Caco-2 (cell line): Measurements from ENCODE around the gene RSL24D1. TPM values are rescaled to one million over a fixed set of nuclear protein-coding genes. Genes with fewer than 3 reads are reported as not detected.
"Not testable (repeated sequence)": the region's sequence is repeated elsewhere in the genome, so short reads cannot be mapped to it uniquely, and the experiment has no call there.

ENCODE experiments used
- BruUV-seq: library from RNA; stranded (reverse); fragments of 400-500 nt; replicated peaks from 2 replicates; lab custom pipeline; 2021; lab: Mats Ljungman, UMichigan
- CTCF ChIA-PET: fragments of 300-600 bp; sonication (Branson Sonifier 250); formaldehyde crosslinking; loops from one replicate; lab custom pipeline; 2022; ENCODE audit warnings: antibody characterized with exemption; lab: Charles Lee
- POLR2A ChIA-PET: fragments of 300-600 bp; sonication (Branson Sonifier 250); formaldehyde crosslinking; loops from one replicate; lab custom pipeline; 2022; ENCODE audit warnings: antibody characterized with exemption; lab: Charles Lee
- DNase-seq, 2 experiments: peaks; one replicate each; pipeline versions ENCODE4 v3.0.0 to v3.0.0-alpha.2; 2020 to 2022
- H3K27me3 ChIP-seq: replicated peaks from 2 replicates; pipeline ENCODE4 v1.6.0; 2011; ENCODE audit warnings: low read length; ENCODE audit not compliant: control insufficient read depth, insufficient read depth
- H3K36me3 ChIP-seq: 2 replicates; pipeline ENCODE4 v1.5.1; 2011; ENCODE audit warnings: low read length; ENCODE audit not compliant: control insufficient read depth, insufficient read depth
- H3K4me1 ChIP-seq: fragments of 250-450 bp; sonication (Bioruptor Pico); 2 replicates; pipeline ENCODE4 v1.5.1; 2020; ENCODE audit warnings: mild to moderate bottlenecking
- H3K4me3 ChIP-seq: 2 replicates; pipeline ENCODE4 v1.5.1; 2011; ENCODE audit warnings: low read depth, mild to moderate bottlenecking, control low read depth, low read length
- H3K9me3 ChIP-seq: fragments of 250-450 bp; sonication (Bioruptor Pico); 2 replicates; pipeline ENCODE4 v1.5.1; 2020; ENCODE audit warnings: mild to moderate bottlenecking, moderate library complexity
- H3K27ac Mint-ChIP-seq: one replicate; pipeline ENCODE4 v1.8.0; 2022; ENCODE audit warnings: mixed read lengths; ENCODE audit not compliant: unreplicated experiment
- H3K27me3 Mint-ChIP-seq: one replicate; pipeline ENCODE4 v1.8.0; 2022; ENCODE audit warnings: mixed read lengths; ENCODE audit not compliant: insufficient read depth, unreplicated experiment
- H3K36me3 Mint-ChIP-seq: one replicate; pipeline ENCODE4 v1.8.0; 2022; ENCODE audit warnings: mild to moderate bottlenecking, mixed read lengths; ENCODE audit not compliant: insufficient read depth, unreplicated experiment
- H3K4me1 Mint-ChIP-seq: one replicate; pipeline ENCODE4 v1.8.0; 2022; ENCODE audit warnings: low read depth, mixed read lengths; ENCODE audit not compliant: unreplicated experiment
- H3K4me3 Mint-ChIP-seq: one replicate; pipeline ENCODE4 v1.8.0; 2022; ENCODE audit warnings: mild to moderate bottlenecking, moderate library complexity, mixed read lengths; ENCODE audit not compliant: unreplicated experiment
- H3K9me3 Mint-ChIP-seq: one replicate; pipeline ENCODE4 v1.8.0; 2022; ENCODE audit warnings: mixed read lengths; ENCODE audit not compliant: unreplicated experiment
- CTCF ChIP-seq, 2 experiments: fragments of 200-600 bp in 1 of 2; IDR thresholded peaks; 1 replicate in 1 of 2; 2 replicates in 1 of 2; pipeline versions ENCODE4 v1.5.1 to v1.8.0; 2011 to 2022; ENCODE audit warnings: antibody characterized with exemption in 1 of 2, control low read depth in 1 of 2, inconsistent platforms in 1 of 2, low read depth in 1 of 2, low read length in 1 of 2, mild to moderate bottlenecking in 1 of 2, moderate library complexity in 1 of 2; ENCODE audit not compliant: insufficient read depth in 1 of 2, severe bottlenecking in 1 of 2, unreplicated experiment in 1 of 2
- intact Hi-C: fragments of 100-400 bp; cut with micrococcal nuclease; formaldehyde crosslinking; loops from one replicate; pipeline ENCODE4 v1.10.0; 2022; ENCODE audit not compliant: unreplicated experiment
- total RNA-seq: library from RNA; stranded (reverse); gene quantifications from 2 replicates; pipeline ENCODE4 v1.2.3, GENCODE V29; 2022

RSL24D1 gene
- total RNA-seq, 1 experiment from 2014 or later = 124 TPM

- H3K4me1 Mint-ChIP-seq = no peaks in the 10 kb centered on the region
- Histone ChIP-seq H3K36me3 (no peaks in the 10 kb centered on the region), H3K9me3 (no peaks in the 10 kb centered on the region), H3K27me3 (no peaks in the 10 kb centered on the region), H3K4me3 (no peak overlapping the region), H3K4me1 (no peaks in the 10 kb centered on the region)
- TF ChIP-seq CTCF (IDR thresholded peaks at IDR 0.05; ENCODE audit: insufficient read depth in 1 of 2, low read depth in 1 of 2, low read length in 1 of 2, severe bottlenecking in 1 of 2, unreplicated experiment in 1 of 2) = no peak
- ChIA-PET CTCF (no interaction called here), POLR2A (no interaction called here)
- H3K4me3 Mint-ChIP-seq = no peak overlapping the region
- H3K9me3 Mint-ChIP-seq = no peaks in the 10 kb centered on the region
- H3K27me3 Mint-ChIP-seq = peaks cover 2% of the 10 kb centered on the region
- no peaks in the 10 kb centered on the region for H3K36me3 Mint-ChIP-seq
- intact Hi-C loops = no loop called here
- DNase-seq = no peak
- H3K27ac Mint-ChIP-seq = no peak overlapping the region
- BruUV-seq = no TSS peak
Measured at GRCh38 chr15:55164284-55164683, 32.5 kb downstream of the RSL24D1 start.

- no peaks in the 10 kb centered on the region for H3K4me1 ChIP-seq
- no TSS peak for BruUV-seq
- no peak overlapping the region for H3K27ac Mint-ChIP-seq
- no peaks in the 10 kb centered on the region for H3K4me1 Mint-ChIP-seq
- intact Hi-C loops = no loop called here
- no peaks in the 10 kb centered on the region for H3K36me3 ChIP-seq
- H3K9me3 Mint-ChIP-seq = peaks cover 6% of the 10 kb centered on the region
- CTCF ChIA-PET = no interaction called here
- POLR2A ChIA-PET = no interaction called here
- no peaks in the 10 kb centered on the region for H3K27me3 Mint-ChIP-seq
- no peaks in the 10 kb centered on the region for H3K27me3 ChIP-seq
- no peak for TF ChIP-seq CTCF (IDR thresholded peaks at IDR 0.05; ENCODE audit: insufficient read depth in 1 of 2, low read depth in 1 of 2, low read length in 1 of 2, severe bottlenecking in 1 of 2, unreplicated experiment in 1 of 2)
- no peak for DNase-seq
- H3K4me3 Mint-ChIP-seq = no peak overlapping the region
- H3K4me3 ChIP-seq = no peak overlapping the region
- no peaks in the 10 kb centered on the region for H3K36me3 Mint-ChIP-seq
- H3K9me3 ChIP-seq = no peaks in the 10 kb centered on the region
Measured at GRCh38 chr15:55151631-55152030, 45.1 kb downstream of the RSL24D1 start.

GRCh38 chr15:55143132-55143531 lies 53.6 kb downstream of the RSL24D1 start:
- H3K4me3 ChIP-seq, H3K4me3 Mint-ChIP-seq, DNase-seq, H3K36me3 ChIP-seq, H3K9me3 ChIP-seq, intact Hi-C loops, H3K4me1 Mint-ChIP-seq, H3K27me3 Mint-ChIP-seq, POLR2A ChIA-PET, H3K27ac Mint-ChIP-seq, H3K27me3 ChIP-seq, BruUV-seq, H3K36me3 Mint-ChIP-seq, H3K4me1 ChIP-seq, CTCF ChIA-PET: not testable (repeated sequence)
- peaks cover 15% of the 10 kb centered on the region for H3K9me3 Mint-ChIP-seq

GRCh38 chr15:55133972-55134371 lies 62.8 kb downstream of the RSL24D1 start:
- H3K9me3 Mint-ChIP-seq = peaks cover 16% of the 10 kb centered on the region
- H3K27me3 Mint-ChIP-seq = peaks cover 6% of the 10 kb centered on the region
- CTCF ChIA-PET = no interaction called here
- H3K4me1 Mint-ChIP-seq = no peaks in the 10 kb centered on the region
- H3K9me3 ChIP-seq = 0 out of 2 replicates have a peak, but pooled peaks cover 9% of the 10 kb centered on the region
- BruUV-seq = no TSS peak
- intact Hi-C loops = no loop called here
- H3K4me1 ChIP-seq = no peaks in the 10 kb centered on the region
- POLR2A ChIA-PET = no interaction called here
- H3K27ac Mint-ChIP-seq = no peak overlapping the region
- H3K4me3 ChIP-seq = no peak overlapping the region
- no peak overlapping the region for H3K4me3 Mint-ChIP-seq
- no peaks in the 10 kb centered on the region for H3K36me3 Mint-ChIP-seq
- no peak for TF ChIP-seq CTCF (IDR thresholded peaks at IDR 0.05; ENCODE audit: insufficient read depth in 1 of 2, low read depth in 1 of 2, low read length in 1 of 2, severe bottlenecking in 1 of 2, unreplicated experiment in 1 of 2)
- no peaks in the 10 kb centered on the region; the same call in 1 of the 2 replicates for H3K27me3 ChIP-seq
- no peak for DNase-seq
- H3K36me3 ChIP-seq = no peaks in the 10 kb centered on the region
